ENCODE data around the gene JAKMIP2.

- no peak for TF ChIP-seq EZH2 (IDR thresholded peaks at IDR 0.05; ENCODE audit: low read depth)
- TF ChIP-seq, protein P1, sequence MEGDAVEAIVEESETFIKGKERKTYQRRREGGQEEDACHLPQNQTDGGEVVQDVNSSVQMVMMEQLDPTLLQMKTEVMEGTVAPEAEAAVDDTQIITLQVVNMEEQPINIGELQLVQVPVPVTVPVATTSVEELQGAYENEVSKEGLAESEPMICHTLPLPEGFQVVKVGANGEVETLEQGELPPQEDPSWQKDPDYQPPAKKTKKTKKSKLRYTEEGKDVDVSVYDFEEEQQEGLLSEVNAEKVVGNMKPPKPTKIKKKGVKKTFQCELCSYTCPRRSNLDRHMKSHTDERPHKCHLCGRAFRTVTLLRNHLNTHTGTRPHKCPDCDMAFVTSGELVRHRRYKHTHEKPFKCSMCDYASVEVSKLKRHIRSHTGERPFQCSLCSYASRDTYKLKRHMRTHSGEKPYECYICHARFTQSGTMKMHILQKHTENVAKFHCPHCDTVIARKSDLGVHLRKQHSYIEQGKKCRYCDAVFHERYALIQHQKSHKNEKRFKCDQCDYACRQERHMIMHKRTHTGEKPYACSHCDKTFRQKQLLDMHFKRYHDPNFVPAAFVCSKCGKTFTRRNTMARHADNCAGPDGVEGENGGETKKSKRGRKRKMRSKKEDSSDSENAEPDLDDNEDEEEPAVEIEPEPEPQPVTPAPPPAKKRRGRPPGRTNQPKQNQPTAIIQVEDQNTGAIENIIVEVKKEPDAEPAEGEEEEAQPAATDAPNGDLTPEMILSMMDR (conservative IDR thresholded peaks at IDR 0.05): no peak
Measured at GRCh38 chr5:147590096-147590495, 192.4 kb downstream of the JAKMIP2 start.
